HepG2 (cell line): ENCODE results near the gene RPS6KA2. TPM values are rescaled to one million over a fixed set of nuclear protein-coding genes. Genes with fewer than 3 reads are reported as not detected.

Source experiments
- ATAC-seq: fragments of 200-7000 bp; cut with Tn5 transposase; 3 replicates; pipeline ENCODE4 v1.9.1; 2020; ENCODE audit warnings: mild to moderate bottlenecking, moderate library complexity
- BruUV-seq: library from RNA; stranded (reverse); fragments of 400-500 nt; replicated peaks from 2 replicates; lab custom pipeline; 2021; lab: Mats Ljungman, UMichigan
- CTCF ChIA-PET: fragments of 300-600 bp; formaldehyde crosslinking; extraction: SDS; loops from one replicate; lab custom pipeline; 2021; ENCODE audit warnings: low total read pairs, inconsistent platforms, low intra/inter-chr PET ratio; lab: Yijun Ruan, JAX
- POLR2A ChIA-PET: fragments of 350-600 bp; sonication (Branson Sonifier 250); formaldehyde crosslinking; loops from one replicate; lab custom pipeline; 2020; ENCODE audit warnings: antibody characterized with exemption, inconsistent platforms; lab: Yijun Ruan, JAX
- DNase-seq: peaks from one replicate; pipeline ENCODE4 v3.0.0-alpha.2; 2015; ENCODE audit warnings: low spot score
- FAIRE-seq: peaks from 3 replicates; lab custom pipeline; 2011; peaks lifted over from hg19 to GRCh38; lab: Jason Lieb, UNC
- H2AFZ ChIP-seq: one replicate; pipeline ENCODE4 v1.6.1; 2011; ENCODE audit warnings: low read length, inconsistent platforms
- H3K27ac ChIP-seq: fragments of 300-600 bp; 3 replicates; pipeline ENCODE4 v1.8.0; 2011; ENCODE audit warnings: mixed run types, mild to moderate bottlenecking, mixed read lengths, low read length, inconsistent platforms; ENCODE audit not compliant: insufficient read depth; ENCODE audit errors: extremely low read length
- H3K27me3 ChIP-seq, 2 experiments: fragments of 200-600 bp in 1 of 2; 2 replicates in 1 of 2; 3 replicates in 1 of 2; pipeline versions ENCODE4 v1.6.0 to v1.8.0; 2011; ENCODE audit warnings: low read length in 2 of 2, mild to moderate bottlenecking in 2 of 2, moderate library complexity in 2 of 2, inconsistent platforms in 1 of 2; ENCODE audit not compliant: insufficient read depth in 2 of 2, control insufficient read depth in 1 of 2
- H3K36me3 ChIP-seq, 2 experiments: fragments of 200-600 bp in 1 of 2; replicated peaks in 1 of 2; 2 replicates in 1 of 2; 3 replicates in 1 of 2; pipeline versions ENCODE4 v1.5.1 to v1.8.0; 2011; ENCODE audit warnings: low read length in 2 of 2, inconsistent platforms in 1 of 2; ENCODE audit not compliant: insufficient read depth in 2 of 2, control insufficient read depth in 1 of 2
- H3K4me1 ChIP-seq: 2 replicates; pipeline ENCODE4 v1.5.1; 2012; ENCODE audit warnings: low read length, inconsistent platforms; ENCODE audit not compliant: insufficient read depth
- H3K4me2 ChIP-seq: 2 replicates; pipeline ENCODE4 v1.6.0; 2011; ENCODE audit warnings: low read depth, low read length, inconsistent platforms
- H3K4me3 ChIP-seq, 3 experiments: fragments of 200-600 bp in 1 of 3; sonication (generic), shearing (Covaris generic) in 1 of 3; replicated peaks in 1 of 3; 2 replicates each; pipeline ENCODE4 v1.5.1; 2011 to 2016; ENCODE audit warnings: low read length in 3 of 3, inconsistent platforms in 2 of 3, low read depth in 2 of 3, mild to moderate bottlenecking in 2 of 3, control low read depth in 1 of 3, mixed read lengths in 1 of 3; ENCODE audit not compliant: insufficient read depth in 1 of 3
- H3K79me2 ChIP-seq: one replicate; pipeline ENCODE4 v1.6.1; 2011; ENCODE audit warnings: low read length, inconsistent platforms; ENCODE audit not compliant: insufficient read depth
- H3K9ac ChIP-seq: 2 replicates; pipeline ENCODE4 v1.6.0; 2011; ENCODE audit warnings: mild to moderate bottlenecking, low read depth, low read length, inconsistent platforms; ENCODE audit not compliant: insufficient read depth
- H3K9me3 ChIP-seq: 2 replicates; pipeline ENCODE4 v1.5.1; 2012; ENCODE audit warnings: mild to moderate bottlenecking, low read length
- H4K20me1 ChIP-seq: 2 replicates; pipeline ENCODE4 v1.6.0; 2011; ENCODE audit warnings: inconsistent platforms, mild to moderate bottlenecking, low read length, moderate library complexity; ENCODE audit not compliant: insufficient read depth
- FOXA1 ChIP-seq, 2 experiments: fragments of 450-650 bp in 1 of 2; sonication (generic) in 1 of 2; formaldehyde crosslinking in 1 of 2; IDR thresholded peaks; 2 replicates each; pipeline versions ENCODE4 v1.4.0 to v1.6.1; 2016 to 2020; ENCODE audit warnings: missing genetic modification reagents in 1 of 2
- MNT ChIP-seq: fragments of 450-650 bp; IDR thresholded peaks from 2 replicates; pipeline ENCODE4 v1.6.1; 2016
- NR1H2 ChIP-seq: sonication (generic); formaldehyde crosslinking; IDR thresholded peaks from 2 replicates; pipeline ENCODE4 v1.8.1; 2022; ENCODE audit warnings: low read depth, missing genetic modification reagents, borderline replicate concordance
- SRSF4 ChIP-seq: fragments of 200-400 bp; formaldehyde crosslinking; IDR thresholded peaks from one replicate; pipeline ENCODE4 v1.6.1; 2018; ENCODE audit warnings: mild to moderate bottlenecking, low read depth, low read length, moderate library complexity; ENCODE audit not compliant: poor library complexity, severe bottlenecking
- ZNF354B ChIP-seq: sonication (generic); formaldehyde crosslinking; IDR thresholded peaks from 2 replicates; pipeline ENCODE4 v1.8.0; 2022; ENCODE audit warnings: mild to moderate bottlenecking, missing genetic modification reagents
- ZNF646 ChIP-seq: sonication (generic); formaldehyde crosslinking; IDR thresholded peaks from 2 replicates; pipeline ENCODE4 v1.9.0; 2021; ENCODE audit warnings: mild to moderate bottlenecking, missing genetic modification reagents
- ZNF747 ChIP-seq: sonication (generic); formaldehyde crosslinking; IDR thresholded peaks from 2 replicates; pipeline ENCODE4 v1.8.1; 2023; ENCODE audit warnings: missing genetic modification reagents, mild to moderate bottlenecking, borderline replicate concordance
- WGBS: methylation state at CpG from one replicate; pipeline ENCODE4 v1.1.6; 2017; ENCODE audit warnings: low lambda C conversion rate; 5-methylcytosine and 5-hydroxymethylcytosine counted together
- in situ Hi-C: cut with HindIII; loops from 2 replicates; pipeline ENCODE4 v1.10.0; 2017; ENCODE audit warnings: low pct_unique_long_range_greater_than_20kb; ENCODE audit not compliant: extremely low pct_ligation_motif_present
- intact Hi-C: fragments of 100-400 bp; cut with micrococcal nuclease; formaldehyde crosslinking; loops from one replicate; pipeline ENCODE4 v1.10.0; 2022; ENCODE audit not compliant: unreplicated experiment
- polyA plus RNA-seq, 8 experiments: library from polyadenylated mRNA; depleted of rRNA in 3 of 8; stranded (reverse) in 7 of 8; unstranded in 1 of 8; fragments of >200 nt; fragmentation: Illumina TruSeq in 4 of 8; extraction: Trizol in 4 of 8; gene quantifications; 2 replicates each; pipeline versions ENCODE4 v1.2.1 to v1.2.3, GENCODE V29; 2011 to 2016; ENCODE audit warnings: low read depth in 4 of 8, missing spikeins in 1 of 8, mixed read lengths in 1 of 8; ENCODE audit not compliant: insufficient read depth in 1 of 8
- total RNA-seq, 5 experiments: library from RNA; depleted of rRNA; stranded (reverse); fragments of >200 nt; fragmentation: Illumina TruSeq; extraction: Trizol; gene quantifications; 2 replicates each; pipeline ENCODE4 v1.2.3, GENCODE V29; 2016; ENCODE audit warnings: low read depth in 1 of 5

Gene RPS6KA2
- total and polyA plus RNA-seq, 2 of the 13 experiments (the other 11 are each of a cell fraction or from before 2014, with no cell fraction given): 0.22 to 0.38 TPM

GRCh38 chr6:166659581-166659980 lies 32.5 kb upstream of the RPS6KA2 start:
- H3K4me2 ChIP-seq: no peak overlapping the region
- H3K9me3 ChIP-seq: no peaks in the 10 kb centered on the region
- POLR2A ChIA-PET: no interaction called here
- no peak overlapping the region for H3K4me3 ChIP-seq
- no peaks in the 10 kb centered on the region for H4K20me1 ChIP-seq
- no TSS peak for BruUV-seq
- 71% methylated on average over 13 of the region's 13 CpGs for WGBS
- no peak overlapping the region for H2AFZ ChIP-seq
- H3K36me3 ChIP-seq: no peaks in the 10 kb centered on the region
- in situ Hi-C loops: no loop called here
- no peak overlapping the region for H3K9ac ChIP-seq
- peaks cover 8 to 72% of the 10 kb centered on the region in 2 experiments; a peak in 4 of 5 replicates for H3K27me3 ChIP-seq
- TF ChIP-seq ZNF354B (CRISPR knock-in tag): no peak
- TF ChIP-seq ZNF747 (CRISPR knock-in tag): no peak
- TF ChIP-seq NR1H2 (CRISPR knock-in tag): no peak
- no peak for TF ChIP-seq SRSF4
- TF ChIP-seq, all 625 proteins: peak for 0
- no peak for DNase-seq
- Histone ChIP-seq H3K27ac (no peak overlapping the region), H3K4me1 (peaks cover 23% of the 10 kb centered on the region), H3K79me2 (no peaks in the 10 kb centered on the region)
- no peak for FAIRE-seq
- ATAC-seq: no peak
- CTCF ChIA-PET: no interaction called here
- intact Hi-C loops: no loop called here

GRCh38 chr6:166658792-166659150 lies 31.7 kb upstream of the RPS6KA2 start:
- BruUV-seq: no TSS peak
- no peaks in the 10 kb centered on the region for H3K79me2 ChIP-seq
- ATAC-seq: no peak; the same call in 1 of the 3 replicates
- intact Hi-C loops: no loop called here
- H2AFZ ChIP-seq: no peak overlapping the region
- no peak overlapping the region for H3K9ac ChIP-seq
- no peaks in the 10 kb centered on the region for H4K20me1 ChIP-seq
- POLR2A ChIA-PET: no interaction called here
- H3K27me3 ChIP-seq: peaks cover 9 to 71% of the 10 kb centered on the region in 2 experiments; a peak in 4 of 5 replicates
- H3K4me2 ChIP-seq: no peak overlapping the region
- no peak overlapping the region for H3K27ac ChIP-seq
- H3K4me1 ChIP-seq: peaks cover 23% of the 10 kb centered on the region
- CTCF ChIA-PET: no interaction called here
- TF ChIP-seq MNT: peak; percentile 68
- no peak for TF ChIP-seq FOXA1 (IDR thresholded peaks at IDR 0.05)
- no peak for TF ChIP-seq FOXA1 (CRISPR knock-in tag; IDR thresholded peaks at IDR 0.05)
- no peak for TF ChIP-seq ZNF646 (CRISPR knock-in tag)
- TF ChIP-seq, all 625 proteins: peak for 1
- in situ Hi-C loops: no loop called here
- DNase-seq: no peak
- no peaks in the 10 kb centered on the region for H3K36me3 ChIP-seq
- H3K9me3 ChIP-seq: no peaks in the 10 kb centered on the region
- no peak for FAIRE-seq
- no peak overlapping the region for H3K4me3 ChIP-seq
- whole genome bisulfite sequencing: 30% methylated on average over 9 of the region's 9 CpGs
